Measurements from ENCODE around the gene CALML5.

DNA sequence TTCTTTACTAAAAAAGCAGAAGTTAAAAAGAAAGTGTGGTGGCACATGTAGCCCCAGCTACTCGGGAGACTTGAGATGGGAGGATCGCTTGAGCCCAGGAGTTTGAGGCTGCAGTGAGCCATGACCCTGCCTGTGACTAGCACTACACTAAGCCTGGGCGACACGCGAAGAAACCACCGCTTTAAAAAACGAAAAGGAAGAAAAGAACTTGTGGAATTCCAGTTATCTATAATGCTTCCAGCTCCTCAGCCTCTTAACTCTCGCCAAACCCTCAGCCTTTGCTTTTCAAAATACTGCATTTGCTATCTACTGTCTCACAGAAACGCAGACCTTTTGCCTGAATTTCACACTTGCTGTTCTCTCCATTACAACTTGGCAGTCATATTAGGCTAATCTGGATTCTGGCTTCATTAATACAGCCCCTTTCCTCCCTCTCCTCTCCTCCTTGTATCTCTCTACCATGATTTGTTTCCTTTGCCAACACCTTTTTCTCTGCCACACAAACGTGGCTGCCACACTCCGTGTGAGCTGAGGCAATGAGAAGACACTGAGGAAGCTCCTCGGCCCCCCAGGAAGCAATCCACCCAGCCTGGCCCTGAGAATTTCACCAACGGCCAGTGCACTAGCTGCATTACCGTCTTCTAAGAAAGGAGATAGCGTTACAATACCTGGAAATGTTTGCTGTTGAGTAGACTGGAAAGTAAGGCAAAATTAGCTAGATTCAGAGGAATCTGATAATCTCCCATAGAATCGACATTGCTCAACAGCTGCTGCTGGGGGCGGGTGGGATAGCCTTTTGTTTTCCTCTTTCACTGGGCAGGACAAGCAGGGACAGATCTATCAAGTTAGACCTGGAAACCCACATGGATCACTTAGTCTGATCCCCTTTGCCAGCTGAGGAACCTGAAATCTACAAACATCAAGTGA is 37.2 kb downstream of the CALML5 start:
- TF ChIP-seq CTCF (IDR thresholded peaks at IDR 0.05; ENCODE audit: insufficient read depth, low read length, poor library complexity, severe bottlenecking) (no peak), EZH2phosphoT487 (conservative IDR thresholded peaks at IDR 0.05; ENCODE audit: low read length) (no peak)
